HG03066 (cell line): Measurements from ENCODE around the gene SERINC2.

ENCODE experiments used
- ATAC-seq: cut with Tn5 transposase; IDR thresholded peaks from one replicate; pipeline ENCODE4 v1.9.1; 2021; ENCODE audit warnings: low read depth; ENCODE audit not compliant: unreplicated experiment

The SERINC2 gene

GRCh38 chr1:31412732-31413404 lies at the start of gene SERINC2:
Gene SERINC2 (plus strand): TSS chr1:31413213. CDS start chr1:31413266, 53 bp downstream.
- no peak for ATAC-seq

GRCh38 chr1:31364561-31365250 lies 48.3 kb upstream of the SERINC2 start:
- ATAC-seq = no peak

- no peak for ATAC-seq
Observed at GRCh38 chr1:31366796-31367195, 46.2 kb upstream of the SERINC2 start.

- no peak for ATAC-seq
Observed at GRCh38 chr1:31368611-31369107, 44.4 kb upstream of the SERINC2 start.

GRCh38 chr1:31370021-31370420 lies 43.0 kb upstream of the SERINC2 start:
- no peak for ATAC-seq

GRCh38 chr1:31370565-31370964 lies 42.4 kb upstream of the SERINC2 start:
- ATAC-seq = no peak

GRCh38 chr1:31371121-31371959 lies 41.7 kb upstream of the SERINC2 start:
- no peak for ATAC-seq

- ATAC-seq = no peak
Observed at GRCh38 chr1:31372051-31372450, 41.0 kb upstream of the SERINC2 start.

- ATAC-seq = no peak
Observed at GRCh38 chr1:31372751-31373055, 40.3 kb upstream of the SERINC2 start.

GRCh38 chr1:31373056-31373896 lies 39.7 kb upstream of the SERINC2 start, which contains the start of gene FABP3:
Gene FABP3 (minus strand): TSS chr1:31373076. CDS start chr1:31373014, 62 bp downstream.
- ATAC-seq = no peak

- no peak for ATAC-seq
Observed at GRCh38 chr1:31373897-31374486, 39.0 kb upstream of the SERINC2 start.

GRCh38 chr1:31374511-31375196 lies 38.4 kb upstream of the SERINC2 start:
- ATAC-seq = no peak

- no peak for ATAC-seq
Observed at GRCh38 chr1:31376375-31377134, 36.5 kb upstream of the SERINC2 start.

GRCh38 chr1:31377364-31377863 lies 35.6 kb upstream of the SERINC2 start:
- ATAC-seq = no peak

- ATAC-seq = no peak
Observed at GRCh38 chr1:31378001-31378400, 35.0 kb upstream of the SERINC2 start.

GRCh38 chr1:31380181-31380580 lies 32.8 kb upstream of the SERINC2 start:
- ATAC-seq = no peak

- no peak for ATAC-seq
Observed at GRCh38 chr1:31381394-31382294, 31.4 kb upstream of the SERINC2 start.
